ENCODE measurements around the gene PATJ. TPM values are rescaled to one million over a fixed set of nuclear protein-coding genes. Genes with fewer than 3 reads are reported as not detected.

The PATJ gene
- total RNA-seq, 2 experiments from 2014 or later, result 13.9 to 16.0 TPM

- Mint-ChIP-seq H3K9me3 (peaks cover 4% of the 10 kb centered on the region), H3K27me3 (no peaks in the 10 kb centered on the region), H3K4me3 (no peak overlapping the region), H3K36me3 (peaks cover 29% of the 10 kb centered on the region), H3K27ac (no peak overlapping the region), H3K4me1 (ENCODE audit: low read depth) (no peaks in the 10 kb centered on the region)
- intact Hi-C loops (cut with micrococcal nuclease), result no loop called here
- DNase-seq, result no peak
- ChIA-PET POLR2A (no interaction called here), CTCF (interaction anchor here (0.7 to 1.1 kb wide), 2 partner anchors 27 to 1700 kb away, joined by 3 to 5 read pairs; no protein-coding TSS in a partner anchor)
These were observed 322.6 kb downstream of the PATJ start for GRCh38 chr1:62064829-62065407.

- H3K4me1 Mint-ChIP-seq (ENCODE audit: low read depth), result no peaks in the 10 kb centered on the region
- no peaks in the 10 kb centered on the region for H3K27me3 Mint-ChIP-seq
- DNase-seq, result no peak
- no peak overlapping the region for H3K27ac Mint-ChIP-seq
- POLR2A ChIA-PET, result no interaction called here
- peaks cover 27% of the 10 kb centered on the region for H3K36me3 Mint-ChIP-seq
- H3K9me3 Mint-ChIP-seq, result peaks cover 4% of the 10 kb centered on the region
- intact Hi-C loops (cut with micrococcal nuclease), result no loop called here
- CTCF ChIA-PET, result no interaction called here
- no peak overlapping the region for H3K4me3 Mint-ChIP-seq
These were observed 324.4 kb downstream of the PATJ start for GRCh38 chr1:62066713-62067112.

- ChIA-PET POLR2A (no interaction called here), CTCF (interaction anchor here (1.4 to 1.7 kb wide), 3 partner anchors 14 to 16 kb away, joined by 3 to 5 read pairs (median 4); no protein-coding TSS in a partner anchor)
- H3K36me3 Mint-ChIP-seq, result peaks cover 25% of the 10 kb centered on the region
- intact Hi-C loops (cut with micrococcal nuclease), result no loop called here
- H3K9me3 Mint-ChIP-seq, result peaks cover 4% of the 10 kb centered on the region
- no peaks in the 10 kb centered on the region for H3K4me1 Mint-ChIP-seq (ENCODE audit: low read depth)
- no peak for DNase-seq
- no peak overlapping the region for H3K4me3 Mint-ChIP-seq
- H3K27me3 Mint-ChIP-seq, result no peaks in the 10 kb centered on the region
- no peak overlapping the region for H3K27ac Mint-ChIP-seq
These were observed 326.1 kb downstream of the PATJ start for GRCh38 chr1:62068416-62068843.

GRCh38 chr1:62068978-62069377 lies 326.7 kb downstream of the PATJ start:
- no peaks in the 10 kb centered on the region for H3K27me3 Mint-ChIP-seq
- DNase-seq, result no peak
- ChIA-PET CTCF (interaction anchor here (0.7 to 1.7 kb wide), 4 partner anchors 13 to 275 kb away, joined by 3 to 5 read pairs (median 4); no protein-coding TSS in a partner anchor), POLR2A (no interaction called here)
- peaks cover 4% of the 10 kb centered on the region for H3K9me3 Mint-ChIP-seq
- H3K27ac Mint-ChIP-seq, result no peak overlapping the region
- no peak overlapping the region for H3K4me3 Mint-ChIP-seq
- intact Hi-C loops (cut with micrococcal nuclease), result no loop called here
- H3K36me3 Mint-ChIP-seq, result peaks cover 20% of the 10 kb centered on the region
- no peaks in the 10 kb centered on the region for H3K4me1 Mint-ChIP-seq (ENCODE audit: low read depth)

GRCh38 chr1:62070384-62071011 lies 328.2 kb downstream of the PATJ start:
- Mint-ChIP-seq H3K4me3 (no peak overlapping the region), H3K36me3 (peaks cover 7% of the 10 kb centered on the region), H3K27me3 (no peaks in the 10 kb centered on the region), H3K9me3 (peaks cover 4% of the 10 kb centered on the region), H3K27ac (no peak overlapping the region), H3K4me1 (ENCODE audit: low read depth) (no peaks in the 10 kb centered on the region)
- peak; percentile 10 for DNase-seq
- ChIA-PET CTCF (no interaction called here), POLR2A (no interaction called here)
- intact Hi-C loops (cut with micrococcal nuclease), result no loop called here

- CTCF ChIA-PET, result interaction anchor here (0.8 to 1.4 kb wide), 2 partner anchors 11 to 30 kb away, joined by 3 to 7 read pairs; no protein-coding TSS in a partner anchor
- peaks cover 2% of the 10 kb centered on the region for H3K36me3 Mint-ChIP-seq
These were observed 329.4 kb downstream of the PATJ start for GRCh38 chr1:62071695-62072094.

GRCh38 chr1:62076286-62076685 lies 334.0 kb downstream of the PATJ start:
- H3K4me1 Mint-ChIP-seq (ENCODE audit: low read depth), result no peaks in the 10 kb centered on the region
- ChIA-PET CTCF (no interaction called here), POLR2A (no interaction called here)

More at GRCh38 chr1:62071695-62072094, 329.4 kb downstream of the PATJ start:
- Mint-ChIP-seq H3K27ac (no peak overlapping the region), H3K4me1 (ENCODE audit: low read depth) (no peaks in the 10 kb centered on the region), H3K4me3 (no peak overlapping the region), H3K9me3 (peaks cover under 1% of the 10 kb centered on the region), H3K27me3 (no peaks in the 10 kb centered on the region)
- no peak for DNase-seq
- intact Hi-C loops (cut with micrococcal nuclease), result no loop called here
- POLR2A ChIA-PET, result no interaction called here

GRCh38 chr1:62077821-62078220 lies 335.5 kb downstream of the PATJ start:
- intact Hi-C loops (cut with micrococcal nuclease), result no loop called here
- no peaks in the 10 kb centered on the region for H3K36me3 Mint-ChIP-seq
- H3K27me3 Mint-ChIP-seq, result no peaks in the 10 kb centered on the region
- ChIA-PET CTCF (no interaction called here), POLR2A (no interaction called here)
- no peak overlapping the region for H3K4me3 Mint-ChIP-seq
- no peaks in the 10 kb centered on the region for H3K9me3 Mint-ChIP-seq
- H3K27ac Mint-ChIP-seq, result no peak overlapping the region
- no peak for DNase-seq
- H3K4me1 Mint-ChIP-seq (ENCODE audit: low read depth), result no peaks in the 10 kb centered on the region

More at GRCh38 chr1:62076286-62076685, 334.0 kb downstream of the PATJ start:
- H3K4me3 Mint-ChIP-seq, result no peak overlapping the region
- H3K27ac Mint-ChIP-seq, result no peak overlapping the region
- no peak for DNase-seq
- H3K9me3 Mint-ChIP-seq, result no peaks in the 10 kb centered on the region
- intact Hi-C loops (cut with micrococcal nuclease), result no loop called here
- no peaks in the 10 kb centered on the region for H3K27me3 Mint-ChIP-seq
- H3K36me3 Mint-ChIP-seq, result no peaks in the 10 kb centered on the region

GRCh38 chr1:62082456-62083363 lies 340.4 kb downstream of the PATJ start:
- ChIA-PET POLR2A (no interaction called here), CTCF (interaction anchor here (0.6 to 3.0 kb wide), 32 partner anchors 9 to 1572 kb away, joined by 3 to 38 read pairs (median 4); no protein-coding TSS in a partner anchor)
- DNase-seq, result peak; percentile 49
- Mint-ChIP-seq H3K4me3 (no peak overlapping the region), H3K27ac (no peak overlapping the region), H3K9me3 (no peaks in the 10 kb centered on the region), H3K4me1 (ENCODE audit: low read depth) (no peaks in the 10 kb centered on the region), H3K36me3 (peaks cover 5% of the 10 kb centered on the region), H3K27me3 (no peaks in the 10 kb centered on the region)
- intact Hi-C loops (cut with micrococcal nuclease), result loop anchor here (1.0 kb wide), 2 partner anchors 49 to 325 kb away; no protein-coding TSS in a partner anchor

- Mint-ChIP-seq H3K36me3 (peaks cover 12% of the 10 kb centered on the region), H3K4me1 (ENCODE audit: low read depth) (no peaks in the 10 kb centered on the region), H3K27ac (no peak overlapping the region), H3K4me3 (no peak overlapping the region), H3K27me3 (no peaks in the 10 kb centered on the region), H3K9me3 (no peaks in the 10 kb centered on the region)
- intact Hi-C loops (cut with micrococcal nuclease), result no loop called here
- ChIA-PET CTCF (interaction anchor here (0.7 to 3.0 kb wide), 9 partner anchors 10 to 59 kb away, joined by 3 to 38 read pairs (median 5); no protein-coding TSS in a partner anchor), POLR2A (no interaction called here)
- no peak for DNase-seq
These were observed 342.1 kb downstream of the PATJ start for GRCh38 chr1:62084310-62084890.

GRCh38 chr1:62088439-62088838 lies 346.2 kb downstream of the PATJ start:
- Mint-ChIP-seq H3K27ac (no peak overlapping the region), H3K27me3 (no peaks in the 10 kb centered on the region), H3K9me3 (no peaks in the 10 kb centered on the region), H3K4me3 (no peak overlapping the region), H3K36me3 (peaks cover 12% of the 10 kb centered on the region), H3K4me1 (ENCODE audit: low read depth) (no peaks in the 10 kb centered on the region)
- intact Hi-C loops (cut with micrococcal nuclease), result no loop called here
- ChIA-PET CTCF (interaction anchor here (0.7 kb wide), 1 partner anchor 26 kb away, joined by 3 read pairs; no protein-coding TSS in a partner anchor), POLR2A (no interaction called here)
- DNase-seq, result no peak

GRCh38 chr1:62089570-62089969 lies 347.3 kb downstream of the PATJ start:
- Mint-ChIP-seq H3K9me3 (no peaks in the 10 kb centered on the region), H3K4me1 (ENCODE audit: low read depth) (no peaks in the 10 kb centered on the region), H3K27ac (no peak overlapping the region), H3K36me3 (peaks cover 12% of the 10 kb centered on the region), H3K27me3 (no peaks in the 10 kb centered on the region), H3K4me3 (no peak overlapping the region)
- DNase-seq, result no peak
- POLR2A ChIA-PET, result no interaction called here
- CTCF ChIA-PET, result no interaction called here
- intact Hi-C loops (cut with micrococcal nuclease), result no loop called here

All from activated CD4-positive, alpha-beta memory T cell treated with anti-CD3 and anti-CD28 coated beads for 36 hours (primary cell).